Measurements from ENCODE around the gene MEF2D.

- TF ChIP-seq POLR2AphosphoS5 (IDR thresholded peaks at IDR 0.05): no peak
- TF ChIP-seq CTCF (IDR thresholded peaks at IDR 0.05 in 8 of 11, conservative IDR thresholded peaks at IDR 0.05 in 3 of 11): no peak
- TF ChIP-seq POLR2A (IDR thresholded peaks at IDR 0.05): no peak
These were observed 6.8 kb downstream of the MEF2D start for GRCh38 chr1:156493742-156494141.

Measured in spleen (tissue), 7 donors.